Measurements from ENCODE around the gene KNCN.

Gene KNCN

GRCh38 chr1:46496505-46496904 lies 54.9 kb downstream of the KNCN start:
- Histone ChIP-seq H3K27ac (no peak overlapping the region), H3K27me3 (ENCODE audit: insufficient read depth, low read depth, severe bottlenecking) (no peaks in the 10 kb centered on the region)
- TF ChIP-seq, protein P1, sequence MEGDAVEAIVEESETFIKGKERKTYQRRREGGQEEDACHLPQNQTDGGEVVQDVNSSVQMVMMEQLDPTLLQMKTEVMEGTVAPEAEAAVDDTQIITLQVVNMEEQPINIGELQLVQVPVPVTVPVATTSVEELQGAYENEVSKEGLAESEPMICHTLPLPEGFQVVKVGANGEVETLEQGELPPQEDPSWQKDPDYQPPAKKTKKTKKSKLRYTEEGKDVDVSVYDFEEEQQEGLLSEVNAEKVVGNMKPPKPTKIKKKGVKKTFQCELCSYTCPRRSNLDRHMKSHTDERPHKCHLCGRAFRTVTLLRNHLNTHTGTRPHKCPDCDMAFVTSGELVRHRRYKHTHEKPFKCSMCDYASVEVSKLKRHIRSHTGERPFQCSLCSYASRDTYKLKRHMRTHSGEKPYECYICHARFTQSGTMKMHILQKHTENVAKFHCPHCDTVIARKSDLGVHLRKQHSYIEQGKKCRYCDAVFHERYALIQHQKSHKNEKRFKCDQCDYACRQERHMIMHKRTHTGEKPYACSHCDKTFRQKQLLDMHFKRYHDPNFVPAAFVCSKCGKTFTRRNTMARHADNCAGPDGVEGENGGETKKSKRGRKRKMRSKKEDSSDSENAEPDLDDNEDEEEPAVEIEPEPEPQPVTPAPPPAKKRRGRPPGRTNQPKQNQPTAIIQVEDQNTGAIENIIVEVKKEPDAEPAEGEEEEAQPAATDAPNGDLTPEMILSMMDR (IDR thresholded peaks at IDR 0.05; ENCODE audit: low read depth, low read length): no peak

GRCh38 chr1:46495778-46496177 lies 55.7 kb downstream of the KNCN start:
- no peaks in the 10 kb centered on the region for H3K9me3 ChIP-seq (ENCODE audit: severe bottlenecking)
- TF ChIP-seq, protein P1 (IDR thresholded peaks at IDR 0.05; ENCODE audit: low read depth, low read length): no peak
- no peaks in the 10 kb centered on the region for H3K27me3 ChIP-seq (ENCODE audit: insufficient read depth, low read depth, severe bottlenecking)
- DNase-seq: no peak
- H3K4me3 ChIP-seq (ENCODE audit: low read depth, low read length): no peak overlapping the region
- no peak overlapping the region for H3K27ac ChIP-seq
- H3K36me3 ChIP-seq: no peaks in the 10 kb centered on the region

More at GRCh38 chr1:46496505-46496904, 54.9 kb downstream of the KNCN start:
- no peak overlapping the region for H3K4me3 ChIP-seq (ENCODE audit: low read depth, low read length)
- H3K9me3 ChIP-seq (ENCODE audit: severe bottlenecking): no peaks in the 10 kb centered on the region
- H3K36me3 ChIP-seq: no peaks in the 10 kb centered on the region
- DNase-seq: no peak

Measured in WERI-Rb-1 (cell line).